ENCODE measurements around the gene E2F3. TPM values are rescaled to one million over a fixed set of nuclear protein-coding genes. Genes with fewer than 3 reads are reported as not detected.

The E2F3 gene
- polyA plus RNA-seq, 2 of the 4 experiments (the other 2 are of a cell fraction), result 14.4 to 18.0 TPM

DNA sequence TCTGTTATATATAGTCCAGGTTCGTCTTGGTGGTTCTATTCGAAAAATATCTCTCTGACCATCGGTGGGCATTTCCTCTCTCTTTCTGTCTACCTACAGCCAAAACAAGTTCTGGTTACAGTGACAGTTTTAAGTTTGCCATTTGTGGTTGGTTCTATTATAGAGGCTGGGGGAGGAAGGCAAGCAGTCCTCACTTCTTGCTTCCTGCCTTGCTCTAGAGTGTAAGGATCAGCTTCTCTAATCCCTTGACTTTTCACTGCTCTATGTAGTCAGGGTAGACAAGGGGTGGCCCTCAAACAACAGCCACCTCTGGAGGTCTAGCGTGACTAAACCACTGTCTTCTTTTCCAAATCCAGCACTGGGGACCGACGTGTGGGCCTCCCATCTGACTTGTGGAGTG, 16.1 kb downstream of the E2F3 start:
- ChIA-PET CTCF (interaction anchor here (0.6 to 2.1 kb wide), 2 partner anchors 13 to 48 kb away, joined by 3 to 6 read pairs; no protein-coding TSS in a partner anchor), POLR2A (no interaction called here)
- Histone ChIP-seq H3K9me3 (no peaks in the 10 kb centered on the region), H3K4me3 (no peak overlapping the region), H3K4me2 (no peak overlapping the region), H3K4me1 (peaks cover 12% of the 10 kb centered on the region; the same call in 2 of the 3 replicates), H3K27ac (no peak overlapping the region)
- TF ChIP-seq, protein P1, sequence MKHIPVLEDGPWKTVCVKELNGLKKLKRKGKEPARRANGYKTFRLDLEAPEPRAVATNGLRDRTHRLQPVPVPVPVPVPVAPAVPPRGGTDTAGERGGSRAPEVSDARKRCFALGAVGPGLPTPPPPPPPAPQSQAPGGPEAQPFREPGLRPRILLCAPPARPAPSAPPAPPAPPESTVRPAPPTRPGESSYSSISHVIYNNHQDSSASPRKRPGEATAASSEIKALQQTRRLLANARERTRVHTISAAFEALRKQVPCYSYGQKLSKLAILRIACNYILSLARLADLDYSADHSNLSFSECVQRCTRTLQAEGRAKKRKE (CRISPR knock-in tag; IDR thresholded peaks at IDR 0.05; ENCODE audit: low read depth), result no peak
- TF ChIP-seq ZNF302 (CRISPR knock-in tag; IDR thresholded peaks at IDR 0.05) (no peak), HOXB13 (CRISPR knock-in tag; IDR thresholded peaks at IDR 0.05; ENCODE audit: low read depth) (no peak), EHMT2 (IDR thresholded peaks at IDR 0.05; ENCODE audit: low read depth) (no peak), MAZ (IDR thresholded peaks at IDR 0.05; ENCODE audit: borderline replicate concordance, low read depth, low read length) (no peak), RARB (CRISPR knock-in tag; IDR thresholded peaks at IDR 0.05) (no peak), RAD21 (conservative IDR thresholded peaks at IDR 0.05 in 1 of 2, IDR thresholded peaks at IDR 0.05 in 1 of 2) (no peak), CBX8 (IDR thresholded peaks at IDR 0.05) (no peak), BHLHE40 (IDR thresholded peaks at IDR 0.05; ENCODE audit: low read depth, low read length) (no peak)
- no peak for FAIRE-seq
- 94% methylated on average over 6 of the region's 6 CpGs for WGBS (ENCODE audit: missing lambda C conversion rate)
- ATAC-seq, result no peak
- DNase-seq (ENCODE audit: low read depth in 1 of 2, low spot score in 1 of 2), result no peak

DNA sequence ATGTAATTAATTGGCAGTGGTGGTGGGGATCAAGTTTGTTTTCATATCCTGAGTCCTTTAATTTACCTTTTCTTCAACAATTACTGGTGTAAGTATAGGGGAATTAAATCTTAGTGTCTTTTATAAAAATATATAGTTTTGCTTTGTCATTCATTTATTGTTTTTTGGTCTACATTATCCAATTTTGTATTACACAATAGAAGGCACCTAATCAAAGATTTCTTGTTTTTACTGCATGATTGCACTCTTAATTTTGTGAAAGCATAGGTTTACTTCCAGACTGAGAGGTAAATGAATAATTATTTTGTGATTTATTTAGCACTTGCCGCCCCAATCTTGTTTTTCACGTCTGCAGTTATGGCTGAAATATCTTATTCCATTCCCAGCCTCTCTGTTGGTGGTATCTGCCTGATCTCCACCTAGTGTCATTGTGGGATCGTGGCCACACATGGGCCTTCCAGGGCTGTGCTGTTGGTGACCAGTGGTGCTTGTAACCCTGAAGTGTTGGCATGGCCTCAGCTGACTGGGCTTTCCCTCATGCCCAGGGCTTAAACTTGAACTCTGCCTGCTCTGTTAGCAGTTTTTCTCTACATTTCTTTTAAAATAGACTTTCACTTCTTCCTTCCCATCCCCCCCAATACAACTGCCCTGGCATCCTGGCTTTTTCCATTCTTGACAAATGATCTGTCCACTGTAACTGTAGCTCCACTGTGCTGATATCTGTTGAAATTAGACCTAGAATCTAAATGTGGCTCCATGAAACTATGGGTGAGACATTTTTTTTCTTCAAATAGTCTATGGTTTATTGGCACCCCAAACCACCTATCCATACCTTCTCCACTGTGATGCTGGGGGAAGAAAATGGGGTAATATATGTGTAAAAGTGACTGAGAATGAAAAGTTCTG, 24.8 kb downstream of the E2F3 start:
- POLR2A ChIA-PET, result no interaction called here
- ATAC-seq, result no peak
- Histone ChIP-seq H3K9me3 (no peaks in the 10 kb centered on the region), H3K4me2 (no peak overlapping the region), H3K27ac (no peak overlapping the region), H3K4me3 (no peak overlapping the region), H3K4me1 (peaks cover 3% of the 10 kb centered on the region; the same call in 2 of the 3 replicates)
- no peak for FAIRE-seq
- DNase-seq (ENCODE audit: low read depth in 1 of 2, low spot score in 1 of 2), result no peak
- WGBS (ENCODE audit: missing lambda C conversion rate), result 96% methylated on average over 3 of the region's 3 CpGs
- no peak for TF ChIP-seq ELK1 (IDR thresholded peaks at IDR 0.05; ENCODE audit: low read depth, low read length)
- no peak for TF ChIP-seq CEBPB (IDR thresholded peaks at IDR 0.05)
- TF ChIP-seq, protein P2, sequence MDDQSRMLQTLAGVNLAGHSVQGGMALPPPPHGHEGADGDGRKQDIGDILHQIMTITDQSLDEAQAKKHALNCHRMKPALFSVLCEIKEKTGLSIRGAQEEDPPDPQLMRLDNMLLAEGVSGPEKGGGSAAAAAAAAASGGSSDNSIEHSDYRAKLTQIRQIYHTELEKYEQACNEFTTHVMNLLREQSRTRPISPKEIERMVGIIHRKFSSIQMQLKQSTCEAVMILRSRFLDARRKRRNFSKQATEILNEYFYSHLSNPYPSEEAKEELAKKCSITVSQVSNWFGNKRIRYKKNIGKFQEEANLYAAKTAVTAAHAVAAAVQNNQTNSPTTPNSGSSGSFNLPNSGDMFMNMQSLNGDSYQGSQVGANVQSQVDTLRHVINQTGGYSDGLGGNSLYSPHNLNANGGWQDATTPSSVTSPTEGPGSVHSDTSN (IDR thresholded peaks at IDR 0.05), result no peak
- TF ChIP-seq, protein P3, sequence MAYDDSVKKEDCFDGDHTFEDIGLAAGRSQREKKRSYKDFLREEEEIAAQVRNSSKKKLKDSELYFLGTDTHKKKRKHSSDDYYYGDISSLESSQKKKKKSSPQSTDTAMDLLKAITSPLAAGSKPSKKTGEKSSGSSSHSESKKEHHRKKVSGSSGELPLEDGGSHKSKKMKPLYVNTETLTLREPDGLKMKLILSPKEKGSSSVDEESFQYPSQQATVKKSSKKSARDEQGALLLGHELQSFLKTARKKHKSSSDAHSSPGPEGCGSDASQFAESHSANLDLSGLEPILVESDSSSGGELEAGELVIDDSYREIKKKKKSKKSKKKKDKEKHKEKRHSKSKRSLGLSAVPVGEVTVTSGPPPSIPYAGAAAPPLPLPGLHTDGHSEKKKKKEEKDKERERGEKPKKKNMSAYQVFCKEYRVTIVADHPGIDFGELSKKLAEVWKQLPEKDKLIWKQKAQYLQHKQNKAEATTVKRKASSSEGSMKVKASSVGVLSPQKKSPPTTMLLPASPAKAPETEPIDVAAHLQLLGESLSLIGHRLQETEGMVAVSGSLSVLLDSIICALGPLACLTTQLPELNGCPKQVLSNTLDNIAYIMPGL (CRISPR knock-in tag; IDR thresholded peaks at IDR 0.05; ENCODE audit: borderline replicate concordance), result no peak
- TF ChIP-seq HEYL (CRISPR knock-in tag; IDR thresholded peaks at IDR 0.05), result no peak
- no peak for TF ChIP-seq CBX2 (IDR thresholded peaks at IDR 0.05; ENCODE audit: borderline replicate concordance, low read depth)
- TF ChIP-seq GATA3 (IDR thresholded peaks at IDR 0.05; ENCODE audit: borderline replicate concordance), result no peak
- no peak for TF ChIP-seq HOXB13 (CRISPR knock-in tag; IDR thresholded peaks at IDR 0.05; ENCODE audit: low read depth)
- TF ChIP-seq, protein P4, sequence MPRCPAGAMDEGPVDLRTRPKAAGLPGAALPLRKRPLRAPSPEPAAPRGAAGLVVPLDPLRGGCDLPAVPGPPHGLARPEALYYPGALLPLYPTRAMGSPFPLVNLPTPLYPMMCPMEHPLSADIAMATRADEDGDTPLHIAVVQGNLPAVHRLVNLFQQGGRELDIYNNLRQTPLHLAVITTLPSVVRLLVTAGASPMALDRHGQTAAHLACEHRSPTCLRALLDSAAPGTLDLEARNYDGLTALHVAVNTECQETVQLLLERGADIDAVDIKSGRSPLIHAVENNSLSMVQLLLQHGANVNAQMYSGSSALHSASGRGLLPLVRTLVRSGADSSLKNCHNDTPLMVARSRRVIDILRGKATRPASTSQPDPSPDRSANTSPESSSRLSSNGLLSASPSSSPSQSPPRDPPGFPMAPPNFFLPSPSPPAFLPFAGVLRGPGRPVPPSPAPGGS (IDR thresholded peaks at IDR 0.05), result no peak
- no peak for TF ChIP-seq SREBF2 (IDR thresholded peaks at IDR 0.05)
- no peak for TF ChIP-seq NPAS2 (CRISPR knock-in tag; IDR thresholded peaks at IDR 0.05; ENCODE audit: borderline replicate concordance)
- TF ChIP-seq ESRRA (IDR thresholded peaks at IDR 0.05; ENCODE audit: borderline replicate concordance, low read length), result no peak
- no peak for TF ChIP-seq FOXS1 (CRISPR knock-in tag; IDR thresholded peaks at IDR 0.05)
- TF ChIP-seq REST (IDR thresholded peaks at IDR 0.05), result no peak
- CTCF ChIA-PET, result interaction anchor here (1.7 kb wide), 1 partner anchor 22 kb away, joined by 5 read pairs; no protein-coding TSS in a partner anchor

Measured in A549 (cell line).